ENCODE data around the gene GABRG1. TPM values are rescaled to one million over a fixed set of nuclear protein-coding genes. Genes with fewer than 3 reads are reported as not detected.

GABRG1 gene
- total RNA-seq (2013): not detected
- polyA plus RNA-seq (not detected), polyA minus RNA-seq (not detected in 2 replicates), total RNA-seq (0 to 1.4 (median 0) reads per million in 11 experiments)

DNA sequence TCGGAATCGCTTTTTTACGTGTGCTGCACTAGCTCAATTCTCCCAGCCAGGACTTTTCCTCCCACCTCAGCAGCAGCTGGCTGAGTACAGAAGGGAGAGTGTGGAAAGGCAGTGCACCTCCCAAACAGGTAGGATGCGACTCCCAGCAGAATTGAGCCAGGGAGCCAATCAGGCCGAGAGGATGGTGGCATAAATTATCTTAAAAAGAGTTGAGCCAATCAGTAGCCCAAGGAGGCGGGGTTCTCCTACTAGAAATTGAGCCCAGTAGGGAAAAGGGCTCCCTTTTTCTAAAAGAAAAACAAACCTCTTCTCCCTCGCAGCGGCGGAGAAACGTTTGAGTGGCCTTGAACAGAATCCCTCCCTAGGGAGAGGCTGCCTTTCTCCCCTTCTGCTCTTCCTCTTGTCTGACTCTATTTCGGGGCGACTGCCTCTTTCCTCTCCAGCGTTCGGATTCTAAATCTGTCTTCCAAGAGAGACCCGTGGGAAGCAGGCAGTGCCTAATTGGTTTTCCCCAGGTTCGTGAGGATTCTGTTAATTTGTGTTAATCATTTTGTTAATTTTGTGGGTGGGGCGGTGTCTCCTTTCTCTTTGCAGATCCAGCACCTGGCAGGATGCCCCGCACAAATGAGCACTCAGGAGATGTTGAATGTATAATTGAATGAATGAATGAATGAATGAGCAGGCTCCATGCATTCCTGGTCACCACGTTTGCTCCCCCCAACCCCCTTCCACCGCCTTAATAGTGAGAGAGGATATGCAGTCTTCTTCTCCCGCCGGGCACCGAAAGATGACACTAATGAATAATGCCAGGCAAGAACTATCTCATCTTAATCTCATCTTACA lies at the start of gene GABRG1:
GABRG1 (minus strand) TSS at position 142 of the 843 bp plus-strand sequence; CDS start at position 1, 141 bp downstream.
- DNase-seq: no peak
- Histone ChIP-seq H3K4me2 (replicated peaks; ENCODE audit: extremely low read depth, low read length, poor library complexity, severe bottlenecking) (no peak within 1 kb of the TSS), H2AFZ (ENCODE audit: insufficient read depth, low read depth, low read length, poor library complexity, severe bottlenecking) (no peak within 1 kb of the TSS), H3K4me3 (replicated peaks in 1 of 3; ENCODE audit: low read depth in 2 of 3, low read length in 3 of 3) (no peak within 1 kb of the TSS), H3K36me3 (replicated peaks in 1 of 2; ENCODE audit: control insufficient read depth in 1 of 2, insufficient read depth in 2 of 2, low read length in 2 of 2) (no peaks in the 10 kb centered on the region), H3K9me3 (replicated peaks in 1 of 2; ENCODE audit: control insufficient read depth in 1 of 2, insufficient read depth in 1 of 2, low read length in 2 of 2) (no peaks in the 10 kb centered on the region), H3K27ac (ENCODE audit: low read depth in 1 of 2, low read length in 2 of 2) (no peak within 1 kb of the TSS), H3K9ac (ENCODE audit: insufficient read depth, low read length, poor library complexity, severe bottlenecking) (no peak within 1 kb of the TSS), H3K4me1 (ENCODE audit: control insufficient read depth in 1 of 2, insufficient read depth in 2 of 2, low read length in 2 of 2) (no peaks in the 10 kb centered on the region), H3K79me2 (ENCODE audit: insufficient read depth, low read length) (no peaks in the 10 kb centered on the region), H3K27me3 (ENCODE audit: control insufficient read depth in 2 of 2, insufficient read depth in 2 of 2, low read length in 2 of 2) (no peaks in the 10 kb centered on the region), H4K20me1 (ENCODE audit: insufficient read depth, low read length) (no peaks in the 10 kb centered on the region)
- Mint-ChIP-seq H3K9me3 (peaks cover 0 to 2% (median 0%) of the 10 kb centered on the region in 7 donors), H3K27ac (no peak within 1 kb of the TSS), H3K4me1 (no peaks in the 10 kb centered on the region), H3K4me3 (no peak within 1 kb of the TSS), H3K27me3 (ENCODE audit: low read depth in 3 of 3) (peaks cover 2 to 7% (median 4%) of the 10 kb centered on the region in 3 donors), H3K36me3 (no peaks in the 10 kb centered on the region)
- intact Hi-C loops (cut with micrococcal nuclease): no loop called here
- 27% methylated on average over 9 of the region's 23 CpGs for WGBS (ENCODE audit: insufficient coverage)
- TF ChIP-seq, protein P1, sequence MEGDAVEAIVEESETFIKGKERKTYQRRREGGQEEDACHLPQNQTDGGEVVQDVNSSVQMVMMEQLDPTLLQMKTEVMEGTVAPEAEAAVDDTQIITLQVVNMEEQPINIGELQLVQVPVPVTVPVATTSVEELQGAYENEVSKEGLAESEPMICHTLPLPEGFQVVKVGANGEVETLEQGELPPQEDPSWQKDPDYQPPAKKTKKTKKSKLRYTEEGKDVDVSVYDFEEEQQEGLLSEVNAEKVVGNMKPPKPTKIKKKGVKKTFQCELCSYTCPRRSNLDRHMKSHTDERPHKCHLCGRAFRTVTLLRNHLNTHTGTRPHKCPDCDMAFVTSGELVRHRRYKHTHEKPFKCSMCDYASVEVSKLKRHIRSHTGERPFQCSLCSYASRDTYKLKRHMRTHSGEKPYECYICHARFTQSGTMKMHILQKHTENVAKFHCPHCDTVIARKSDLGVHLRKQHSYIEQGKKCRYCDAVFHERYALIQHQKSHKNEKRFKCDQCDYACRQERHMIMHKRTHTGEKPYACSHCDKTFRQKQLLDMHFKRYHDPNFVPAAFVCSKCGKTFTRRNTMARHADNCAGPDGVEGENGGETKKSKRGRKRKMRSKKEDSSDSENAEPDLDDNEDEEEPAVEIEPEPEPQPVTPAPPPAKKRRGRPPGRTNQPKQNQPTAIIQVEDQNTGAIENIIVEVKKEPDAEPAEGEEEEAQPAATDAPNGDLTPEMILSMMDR (IDR thresholded peaks at IDR 0.05): no peak

DNA sequence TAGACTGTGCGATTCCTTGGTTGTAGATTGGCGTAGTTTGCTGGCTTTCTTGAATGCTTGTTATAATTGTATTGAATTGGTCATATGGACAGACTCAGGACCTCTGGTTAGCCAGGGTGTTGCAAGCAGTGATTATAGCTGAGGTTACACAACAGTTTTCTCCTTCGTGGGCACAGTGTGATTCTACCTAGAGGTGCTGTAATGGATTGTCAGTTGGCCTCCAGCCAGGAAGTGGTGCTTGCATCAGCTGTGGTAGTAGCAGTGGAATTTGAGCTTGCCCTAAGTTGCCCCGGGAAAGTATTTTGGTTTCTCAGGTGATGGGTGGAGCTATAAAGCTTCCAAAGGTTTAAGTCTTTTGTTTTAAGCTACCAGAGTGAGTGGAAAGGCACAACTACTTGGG lies 23.1 kb upstream of the GABRG1 start:
- H3K4me3 ChIP-seq (replicated peaks in 1 of 3; ENCODE audit: low read depth in 2 of 3, low read length in 3 of 3): no peak overlapping the region
- H2AFZ ChIP-seq (ENCODE audit: insufficient read depth, low read depth, low read length, poor library complexity, severe bottlenecking): no peak overlapping the region
- no peaks in the 10 kb centered on the region for H3K36me3 ChIP-seq (replicated peaks in 1 of 2; ENCODE audit: control insufficient read depth in 1 of 2, insufficient read depth in 2 of 2, low read length in 2 of 2)
- no peak overlapping the region for H3K4me3 Mint-ChIP-seq
- H3K4me1 Mint-ChIP-seq: no peaks in the 10 kb centered on the region
- peaks cover 2 to 15% (median 10%) of the 10 kb centered on the region in 7 donors for H3K9me3 Mint-ChIP-seq
- DNase-seq: no peak
- H3K9ac ChIP-seq (ENCODE audit: insufficient read depth, low read length, poor library complexity, severe bottlenecking): no peak overlapping the region
- no peaks in the 10 kb centered on the region for H3K36me3 Mint-ChIP-seq
- no peak overlapping the region for H3K27ac ChIP-seq (ENCODE audit: low read depth in 1 of 2, low read length in 2 of 2)
- no peak overlapping the region for H3K27ac Mint-ChIP-seq
- no peaks in the 10 kb centered on the region for H4K20me1 ChIP-seq (ENCODE audit: insufficient read depth, low read length)
- TF ChIP-seq, protein P1 (IDR thresholded peaks at IDR 0.05): no peak
- WGBS (ENCODE audit: insufficient coverage): 76% methylated on average over 4 of the region's 4 CpGs
- H3K4me2 ChIP-seq (replicated peaks; ENCODE audit: extremely low read depth, low read length, poor library complexity, severe bottlenecking): no peak overlapping the region
- intact Hi-C loops (cut with micrococcal nuclease): no loop called here
- no peaks in the 10 kb centered on the region for H3K27me3 Mint-ChIP-seq (ENCODE audit: low read depth in 3 of 3)
- H3K4me1 ChIP-seq (ENCODE audit: control insufficient read depth in 1 of 2, insufficient read depth in 2 of 2, low read length in 2 of 2): no peaks in the 10 kb centered on the region
- H3K27me3 ChIP-seq (ENCODE audit: control insufficient read depth in 2 of 2, insufficient read depth in 2 of 2, low read length in 2 of 2): no peaks in the 10 kb centered on the region
- no peaks in the 10 kb centered on the region for H3K79me2 ChIP-seq (ENCODE audit: insufficient read depth, low read length)
- peaks cover 18 to 22% of the 10 kb centered on the region in 2 donors for H3K9me3 ChIP-seq (replicated peaks in 1 of 2; ENCODE audit: control insufficient read depth in 1 of 2, insufficient read depth in 1 of 2, low read length in 2 of 2)
